T-helper 1 cell treated with Interleukin-12 subunit alpha and Interleukin-12 subunit beta and Interleukin-4 antibody, amounts not matched to agents 30 ng/mL and 1 ng/mL, for 36 hours (primary cell): ENCODE measurements around the gene LMTK2. TPM values are rescaled to one million over a fixed set of nuclear protein-coding genes. Genes with fewer than 3 reads are reported as not detected.

Experiments
- intact Hi-C: fragments of 100-400 bp; cut with micrococcal nuclease; formaldehyde crosslinking; loops from one replicate; pipeline ENCODE4 v1.15.1; 2024
- total RNA-seq: library from RNA; stranded (reverse); gene quantifications from 2 replicates; pipeline ENCODE4 v1.2.3, GENCODE V29; 2022

Gene LMTK2
- 12.7 and 15.9 TPM in 2 replicates for total RNA-seq

- intact Hi-C loops = loop anchor here (1.0 to 5.0 kb wide), 12 partner anchors 25 to 1036 kb away; partner anchors contain the start of genes ASNS, BAIAP2L1, BRI3 and SDHAF3
Observed at GRCh38 chr7:98106647-98107312, at the start of gene LMTK2. TSS of gene LMTK2 (plus strand) at chr7:98106862. CDS start at chr7:98107178, 316 bp downstream.

- intact Hi-C loops = no loop called here
Observed at GRCh38 chr7:98057157-98057556, 49.5 kb upstream of the LMTK2 start.

- intact Hi-C loops = no loop called here
Observed at GRCh38 chr7:98058186-98058585, 48.5 kb upstream of the LMTK2 start.

GRCh38 chr7:98064233-98064632 is 42.4 kb upstream of the LMTK2 start:
- intact Hi-C loops = no loop called here

GRCh38 chr7:98066208-98066607 is 40.5 kb upstream of the LMTK2 start:
- intact Hi-C loops = no loop called here

GRCh38 chr7:98066934-98067507 is 39.6 kb upstream of the LMTK2 start:
- intact Hi-C loops = no loop called here

- intact Hi-C loops = no loop called here
Observed at GRCh38 chr7:98073047-98073446, 33.6 kb upstream of the LMTK2 start.

- intact Hi-C loops = no loop called here
Observed at GRCh38 chr7:98075801-98076200, 30.9 kb upstream of the LMTK2 start.

- intact Hi-C loops = no loop called here
Observed at GRCh38 chr7:98077762-98078161, 28.9 kb upstream of the LMTK2 start.

GRCh38 chr7:98078197-98078870 is 28.3 kb upstream of the LMTK2 start:
- intact Hi-C loops = no loop called here

GRCh38 chr7:98079891-98080648 is 26.6 kb upstream of the LMTK2 start:
- intact Hi-C loops = no loop called here

- intact Hi-C loops = no loop called here
Observed at GRCh38 chr7:98081319-98081718, 25.3 kb upstream of the LMTK2 start.

- intact Hi-C loops = no loop called here
Observed at GRCh38 chr7:98084631-98085030, 22.0 kb upstream of the LMTK2 start.

- intact Hi-C loops = no loop called here
Observed at GRCh38 chr7:98085674-98086073, 21.0 kb upstream of the LMTK2 start.

GRCh38 chr7:98086281-98086718 is 20.4 kb upstream of the LMTK2 start:
- intact Hi-C loops = no loop called here

GRCh38 chr7:98088109-98088508 is 18.6 kb upstream of the LMTK2 start:
- intact Hi-C loops = no loop called here

GRCh38 chr7:98090116-98090515 is 16.5 kb upstream of the LMTK2 start:
- intact Hi-C loops = no loop called here

GRCh38 chr7:98091061-98091460 is 15.6 kb upstream of the LMTK2 start:
- intact Hi-C loops = no loop called here

GRCh38 chr7:98091523-98091922 is 15.1 kb upstream of the LMTK2 start:
- intact Hi-C loops = no loop called here

GRCh38 chr7:98097042-98097645 is 9.5 kb upstream of the LMTK2 start:
- intact Hi-C loops = no loop called here

- intact Hi-C loops = no loop called here
Observed at GRCh38 chr7:98100088-98100487, 6.6 kb upstream of the LMTK2 start.
